Measurements from ENCODE around the gene SDHD. TPM values are rescaled to one million over a fixed set of nuclear protein-coding genes. Genes with fewer than 3 reads are reported as not detected.
A peak's percentile ranks its signal among the peaks of the same experiment; 100 is the strongest.

Gene SDHD
- polyA plus RNA-seq, 3 donors = 60.4 to 270 (median 270) TPM

- Histone ChIP-seq H2AFZ (ENCODE audit: insufficient read depth, low read depth, low read length, poor library complexity, severe bottlenecking) (no peak overlapping the region), H3K9me3 (replicated peaks in 1 of 2; ENCODE audit: control insufficient read depth in 1 of 2, insufficient read depth in 1 of 2, low read length in 2 of 2) (no peaks in the 10 kb centered on the region), H4K20me1 (ENCODE audit: insufficient read depth, low read length) (peaks cover 5% of the 10 kb centered on the region), H3K4me1 (ENCODE audit: control insufficient read depth in 1 of 2, insufficient read depth in 2 of 2, low read length in 2 of 2) (peaks cover 16 to 19% of the 10 kb centered on the region in 2 donors), H3K36me3 (replicated peaks in 1 of 2; ENCODE audit: control insufficient read depth in 1 of 2, insufficient read depth in 2 of 2, low read length in 2 of 2) (peaks cover 61 to 75% of the 10 kb centered on the region in 2 donors), H3K4me2 (replicated peaks; ENCODE audit: extremely low read depth, low read length, poor library complexity, severe bottlenecking) (no peak overlapping the region), H3K27ac (ENCODE audit: low read depth in 1 of 2, low read length in 2 of 2) (peak overlapping the region in 1 of 2 donors; percentile 25), H3K4me3 (replicated peaks in 1 of 3; ENCODE audit: low read depth in 2 of 3, low read length in 3 of 3) (no peak overlapping the region), H3K9ac (ENCODE audit: insufficient read depth, low read length, poor library complexity, severe bottlenecking) (no peak overlapping the region), H3K79me2 (ENCODE audit: insufficient read depth, low read length) (peaks cover 34% of the 10 kb centered on the region), H3K27me3 (ENCODE audit: control insufficient read depth in 2 of 2, insufficient read depth in 2 of 2, low read length in 2 of 2) (no peaks in the 10 kb centered on the region)
- Mint-ChIP-seq H3K36me3 (peaks cover 63 to 70% of the 10 kb centered on the region in 2 donors), H3K4me3 (no peak overlapping the region), H3K27ac (peak overlapping the region in 2 of 7 donors; percentile 5 to 90), H3K9me3 (no peaks in the 10 kb centered on the region), H3K27me3 (ENCODE audit: low read depth in 3 of 3) (peaks cover 0 to 2% (median 0%) of the 10 kb centered on the region in 3 donors), H3K4me1 (peaks cover 20% of the 10 kb centered on the region)
- no peak for TF ChIP-seq CTCF (IDR thresholded peaks at IDR 0.05)
- 75% methylated on average over 2 of the region's 4 CpGs for WGBS (ENCODE audit: insufficient coverage)
- intact Hi-C loops (cut with micrococcal nuclease) = loop anchor here in 1 of 2 donors (10.0 kb wide), 2 partner anchors 158 to 202 kb away; no protein-coding TSS in a partner anchor
- no peak for DNase-seq
These were observed 3.9 kb upstream of the SDHD start for GRCh38 chr11:112082729-112083128.

- Histone ChIP-seq H4K20me1 (ENCODE audit: insufficient read depth, low read length) (peaks cover 5% of the 10 kb centered on the region), H3K9me3 (replicated peaks in 1 of 2; ENCODE audit: control insufficient read depth in 1 of 2, insufficient read depth in 1 of 2, low read length in 2 of 2) (no peaks in the 10 kb centered on the region), H2AFZ (ENCODE audit: insufficient read depth, low read depth, low read length, poor library complexity, severe bottlenecking) (peak overlapping the region; percentile 99), H3K4me1 (ENCODE audit: control insufficient read depth in 1 of 2, insufficient read depth in 2 of 2, low read length in 2 of 2) (peaks cover 24 to 30% of the 10 kb centered on the region in 2 donors), H3K27ac (ENCODE audit: low read depth in 1 of 2, low read length in 2 of 2) (peak overlapping the region; percentile 63 to 99), H3K4me2 (replicated peaks; ENCODE audit: extremely low read depth, low read length, poor library complexity, severe bottlenecking) (peak overlapping the region; percentile 98), H3K9ac (ENCODE audit: insufficient read depth, low read length, poor library complexity, severe bottlenecking) (peak overlapping the region; percentile 88), H3K79me2 (ENCODE audit: insufficient read depth, low read length) (peaks cover 57% of the 10 kb centered on the region), H3K36me3 (replicated peaks in 1 of 2; ENCODE audit: control insufficient read depth in 1 of 2, insufficient read depth in 2 of 2, low read length in 2 of 2) (peaks cover 58 to 74% of the 10 kb centered on the region in 2 donors), H3K4me3 (replicated peaks in 1 of 3; ENCODE audit: low read depth in 2 of 3, low read length in 3 of 3) (peak overlapping the region; percentile 89 to 100 (median 95)), H3K27me3 (ENCODE audit: control insufficient read depth in 2 of 2, insufficient read depth in 2 of 2, low read length in 2 of 2) (no peaks in the 10 kb centered on the region)
- peak overlapping the region; percentile 96 to 99 for H3K4me3 Mint-ChIP-seq
- H3K36me3 Mint-ChIP-seq = peaks cover 68 to 73% of the 10 kb centered on the region in 2 donors
- H3K4me1 Mint-ChIP-seq = peaks cover 41% of the 10 kb centered on the region
- peak overlapping the region; percentile 95 to 99 (median 98) for H3K27ac Mint-ChIP-seq
- DNase-seq = peak in 2 of 3 donors; percentile 22 to 33
- peaks cover 0 to 2% (median 0%) of the 10 kb centered on the region in 3 donors for H3K27me3 Mint-ChIP-seq (ENCODE audit: low read depth in 3 of 3)
- TF ChIP-seq CTCF (IDR thresholded peaks at IDR 0.05) = no peak
- intact Hi-C loops (cut with micrococcal nuclease) = loop anchor here (2.0 to 10.0 kb wide), 4 partner anchors 13 to 199 kb away; no protein-coding TSS in a partner anchor
- WGBS (ENCODE audit: insufficient coverage) = 5% methylated on average over 11 of the region's 19 CpGs
- H3K9me3 Mint-ChIP-seq = no peaks in the 10 kb centered on the region
These were observed 751 bp upstream of the SDHD start for GRCh38 chr11:112085822-112086421.
